Measurements from ENCODE around the gene TGFBRAP1.

The TGFBRAP1 gene

GRCh38 chr2:105307146-105307545 is 22.4 kb downstream of the TGFBRAP1 start:
- no peak for DNase-seq (ENCODE audit: low read depth)
- no peak for TF ChIP-seq CTCF (IDR thresholded peaks at IDR 0.05; ENCODE audit: low read depth, low read length, missing control alignments)
- H3K4me3 ChIP-seq (ENCODE audit: low read depth, low read length), result no peak overlapping the region

GRCh38 chr2:105301646-105302045 is 27.9 kb downstream of the TGFBRAP1 start:
- no peak overlapping the region for H3K4me3 ChIP-seq (ENCODE audit: low read depth, low read length)
- no peak for DNase-seq (ENCODE audit: low read depth)
- TF ChIP-seq CTCF (IDR thresholded peaks at IDR 0.05; ENCODE audit: low read depth, low read length, missing control alignments), result no peak

DNA sequence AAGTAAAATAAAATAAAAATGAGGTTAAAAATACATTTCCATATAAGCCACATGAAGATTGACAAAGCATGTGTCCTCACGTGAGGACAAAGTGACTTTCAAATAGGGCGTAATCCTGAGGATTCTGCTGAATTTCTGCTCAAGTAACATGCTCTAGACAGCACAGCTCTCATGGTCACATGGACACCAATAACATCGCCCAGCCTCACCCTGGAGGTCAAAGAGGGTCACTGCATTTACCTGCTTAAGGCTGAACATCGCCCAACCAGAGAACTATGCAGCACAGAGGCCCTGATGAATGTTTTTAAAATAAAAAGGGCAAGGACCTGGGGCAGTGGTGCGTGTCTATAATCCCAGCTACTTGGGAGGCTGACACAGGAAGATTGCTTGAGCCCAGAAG is 30.2 kb downstream of the TGFBRAP1 start:
- TF ChIP-seq CTCF (IDR thresholded peaks at IDR 0.05; ENCODE audit: low read depth, low read length, missing control alignments), result peak; percentile 32
- DNase-seq (ENCODE audit: low read depth), result no peak
- H3K4me3 ChIP-seq (ENCODE audit: low read depth, low read length), result no peak overlapping the region

- no peak overlapping the region for H3K4me3 ChIP-seq (ENCODE audit: low read depth, low read length)
- DNase-seq (ENCODE audit: low read depth), result no peak
- no peak for TF ChIP-seq CTCF (IDR thresholded peaks at IDR 0.05; ENCODE audit: low read depth, low read length, missing control alignments)
Observed at GRCh38 chr2:105298017-105298416, 31.5 kb downstream of the TGFBRAP1 start.

DNA sequence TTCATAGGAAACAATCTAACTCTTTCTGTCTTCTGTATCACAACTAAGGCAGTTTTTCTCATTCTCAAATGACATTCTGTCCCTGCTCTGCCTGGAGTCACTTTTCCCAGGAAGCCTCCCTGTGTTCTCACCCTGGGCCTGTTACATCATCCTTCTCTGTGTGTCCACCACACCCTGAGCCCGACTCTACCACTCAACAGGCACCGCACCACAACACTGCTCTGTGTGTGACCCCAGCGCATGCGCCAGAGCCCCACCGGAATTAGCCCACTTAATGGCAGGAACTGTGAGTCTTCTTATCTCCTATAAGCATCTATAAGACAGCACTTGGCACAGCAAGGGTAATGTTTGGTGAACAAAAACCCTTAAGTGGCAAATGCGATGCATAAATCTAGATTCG is 32.3 kb downstream of the TGFBRAP1 start:
- H3K4me3 ChIP-seq (ENCODE audit: low read depth, low read length), result no peak overlapping the region
- no peak for TF ChIP-seq CTCF (IDR thresholded peaks at IDR 0.05; ENCODE audit: low read depth, low read length, missing control alignments)
- DNase-seq (ENCODE audit: low read depth), result no peak

DNA sequence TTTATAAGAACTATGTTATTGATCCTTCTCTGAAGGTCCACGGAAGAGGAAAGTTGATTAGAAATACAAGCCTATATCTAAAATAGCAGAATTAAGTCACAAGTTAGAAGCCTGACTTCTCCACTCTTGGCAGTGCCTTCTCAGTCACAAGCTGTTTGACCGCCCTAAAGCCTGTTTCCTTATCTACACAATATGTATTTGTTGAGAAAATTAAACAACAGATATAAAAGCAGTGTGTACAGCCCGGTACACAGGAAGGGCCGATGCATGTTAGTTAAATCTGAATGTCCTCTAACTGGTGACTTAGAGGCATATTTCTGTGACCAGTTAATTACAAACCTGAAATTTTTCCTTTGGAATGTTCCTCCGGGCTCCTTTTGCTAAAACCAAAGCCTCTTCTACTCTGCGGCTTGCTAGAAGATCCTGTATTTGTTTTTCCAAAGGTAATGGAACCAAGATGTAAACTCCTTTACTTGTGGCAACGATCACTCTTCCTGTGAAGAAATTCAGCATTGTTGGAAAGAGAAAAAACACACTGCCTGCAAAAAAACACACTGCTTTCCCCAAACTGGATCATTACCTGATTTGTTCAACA is 33.4 kb downstream of the TGFBRAP1 start:
- no peak for TF ChIP-seq CTCF (IDR thresholded peaks at IDR 0.05; ENCODE audit: low read depth, low read length, missing control alignments)
- H3K4me3 ChIP-seq (ENCODE audit: low read depth, low read length), result no peak overlapping the region

DNA sequence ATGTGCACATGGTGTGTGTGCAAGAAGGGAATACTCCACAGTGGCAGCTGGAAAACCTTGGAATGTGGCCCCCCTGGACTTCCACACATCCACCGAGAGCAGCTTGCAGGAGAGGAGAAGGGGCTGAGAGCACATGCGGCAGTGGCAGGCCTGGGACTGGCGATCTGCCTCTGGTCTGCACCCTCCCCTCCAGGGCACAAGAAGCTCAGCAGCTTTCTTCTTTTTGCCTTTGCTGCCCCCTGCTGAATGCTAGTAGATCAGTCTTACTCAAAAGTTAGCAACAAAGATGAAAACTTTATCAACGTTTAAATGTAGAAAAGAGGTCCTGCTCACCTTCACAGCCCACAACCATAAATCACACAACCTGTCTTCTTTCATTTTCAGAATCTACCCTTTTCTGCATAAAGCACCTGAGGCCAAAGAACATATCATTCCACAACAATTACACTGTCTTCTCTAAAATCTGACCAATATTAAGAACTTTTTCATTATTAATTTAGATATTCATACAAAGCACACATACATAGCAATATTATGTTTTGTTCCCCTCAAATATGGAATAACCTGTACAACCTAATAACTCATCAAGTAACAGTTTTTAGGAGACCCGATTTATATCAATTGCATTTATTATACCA is 34.6 kb downstream of the TGFBRAP1 start:
- DNase-seq (ENCODE audit: low read depth), result no peak
- peak; percentile 65 for TF ChIP-seq CTCF (IDR thresholded peaks at IDR 0.05; ENCODE audit: low read depth, low read length, missing control alignments)

More for the DNA sequence above, 33.4 kb downstream of the TGFBRAP1 start:
- no peak for DNase-seq (ENCODE audit: low read depth)

More for the DNA sequence above, 34.6 kb downstream of the TGFBRAP1 start:
- no peak overlapping the region for H3K4me3 ChIP-seq (ENCODE audit: low read depth, low read length)

Measured in GM12864 (cell line).